ENCODE measurements around the gene EOLA1.
"Not testable (repeated sequence)": the region's sequence is repeated elsewhere in the genome, so short reads cannot be mapped to it uniquely, and the experiment has no call there.

Gene EOLA1

GRCh38 chrX:149568701-149569296 is 28.0 kb downstream of the EOLA1 start:
- no peak for DNase-seq (ENCODE audit: low spot score)
- TF ChIP-seq CTCF (IDR thresholded peaks at IDR 0.05; ENCODE audit: extremely low read depth, missing control alignments): no peak

GRCh38 chrX:149569770-149570169 is 29.0 kb downstream of the EOLA1 start:
- no peak for DNase-seq (ENCODE audit: low spot score)
- no peak for TF ChIP-seq CTCF (IDR thresholded peaks at IDR 0.05; ENCODE audit: extremely low read depth, missing control alignments)

GRCh38 chrX:149570668-149571067 is 29.9 kb downstream of the EOLA1 start:
- TF ChIP-seq CTCF (IDR thresholded peaks at IDR 0.05; ENCODE audit: extremely low read depth, missing control alignments): no peak
- no peak for DNase-seq (ENCODE audit: low spot score)

GRCh38 chrX:149571770-149572169 is 31.0 kb downstream of the EOLA1 start:
- no peak for DNase-seq (ENCODE audit: low spot score)

GRCh38 chrX:149572743-149573142 is 31.9 kb downstream of the EOLA1 start:
- DNase-seq (ENCODE audit: low spot score): no peak

More at GRCh38 chrX:149571770-149572169, 31.0 kb downstream of the EOLA1 start:
- no peak for TF ChIP-seq CTCF (IDR thresholded peaks at IDR 0.05; ENCODE audit: extremely low read depth, missing control alignments)

GRCh38 chrX:149573456-149573855 is 32.6 kb downstream of the EOLA1 start:
- not testable (repeated sequence) for DNase-seq (ENCODE audit: low spot score)

More at GRCh38 chrX:149572743-149573142, 31.9 kb downstream of the EOLA1 start:
- TF ChIP-seq CTCF (IDR thresholded peaks at IDR 0.05; ENCODE audit: extremely low read depth, missing control alignments): no peak

GRCh38 chrX:149585631-149586030 is 44.8 kb downstream of the EOLA1 start:
- not testable (repeated sequence) for DNase-seq (ENCODE audit: low spot score)

- not testable (repeated sequence) for DNase-seq (ENCODE audit: low spot score)
Measured at GRCh38 chrX:149587359-149587758, 46.5 kb downstream of the EOLA1 start, which contains the start of gene MAGEA9B. Gene MAGEA9B (minus strand): TSS chrX:149587459. CDS start chrX:149583179, 4,280 bp downstream.

- DNase-seq (ENCODE audit: low spot score): not testable (repeated sequence)
Measured at GRCh38 chrX:149590993-149591392, 50.2 kb downstream of the EOLA1 start.

GRCh38 chrX:149595214-149595613 is 54.4 kb downstream of the EOLA1 start, which contains the start of gene HSFX2:
Gene HSFX2 (minus strand): TSS chrX:149595314. CDS start chrX:149594700, 614 bp downstream.
- DNase-seq (ENCODE audit: low spot score): not testable (repeated sequence)

- not testable (repeated sequence) for DNase-seq (ENCODE audit: low spot score)
Measured at GRCh38 chrX:149595943-149596342, 55.1 kb downstream of the EOLA1 start.
